Activated naive CD8-positive, alpha-beta T cell treated with anti-CD3 and anti-CD28 coated beads, Interleukin-2, amount 50 U/mL, for 16 hours (primary cell): ENCODE results near the gene GRIN2A.

Source experiments
- DNase-seq: peaks from one replicate; pipeline ENCODE4 v3.0.0-alpha.2; 2020; ENCODE audit warnings: low read depth, low spot score

GRIN2A gene

DNA sequence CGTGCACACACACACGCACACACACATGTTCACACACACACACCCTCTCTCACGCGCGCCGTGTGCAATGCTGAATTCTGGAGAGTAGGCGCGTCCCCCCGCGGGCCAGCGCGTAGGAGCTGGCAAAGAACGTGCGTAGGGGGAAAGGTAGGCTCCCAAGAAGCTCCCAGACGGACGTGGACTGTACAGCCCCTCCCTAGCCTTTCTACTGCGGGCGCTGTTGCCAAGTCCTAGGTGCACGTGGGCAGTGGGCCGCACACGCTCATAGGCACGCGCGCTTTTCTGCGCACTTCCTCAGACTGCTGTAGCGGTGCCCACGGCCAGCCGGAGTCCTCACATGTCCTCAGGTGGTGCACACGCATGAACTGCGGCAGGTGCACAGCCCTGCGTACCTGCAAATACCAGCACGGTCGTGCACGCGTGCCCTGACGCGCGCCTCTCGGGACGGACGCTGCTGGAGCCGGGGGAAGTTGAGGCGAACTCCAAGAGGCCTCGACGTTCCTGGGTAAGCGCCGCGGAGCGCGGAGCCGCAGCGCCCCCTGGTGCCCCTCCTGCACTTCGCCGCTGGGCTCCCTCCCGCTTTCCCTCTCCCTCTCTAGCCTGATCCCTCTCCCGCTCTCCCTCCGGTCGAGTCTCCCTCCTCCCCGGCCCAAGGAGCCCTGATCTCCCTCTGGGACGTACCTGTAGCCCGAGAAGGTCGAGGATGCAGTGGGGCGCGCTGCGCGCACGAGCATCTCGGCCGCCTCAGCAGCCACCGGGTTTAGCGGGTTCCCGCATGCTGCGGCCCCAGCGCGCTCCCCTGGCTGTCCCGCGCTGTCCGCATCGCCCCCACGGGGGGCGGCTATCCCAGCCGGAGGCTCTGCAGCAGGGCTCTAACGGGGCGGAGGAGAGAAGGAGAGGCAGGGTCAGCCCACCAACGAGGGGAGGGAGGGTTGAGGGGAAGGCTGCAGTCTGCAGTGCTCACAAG is 749 bp downstream of the GRIN2A start:
- no peak for DNase-seq

DNA sequence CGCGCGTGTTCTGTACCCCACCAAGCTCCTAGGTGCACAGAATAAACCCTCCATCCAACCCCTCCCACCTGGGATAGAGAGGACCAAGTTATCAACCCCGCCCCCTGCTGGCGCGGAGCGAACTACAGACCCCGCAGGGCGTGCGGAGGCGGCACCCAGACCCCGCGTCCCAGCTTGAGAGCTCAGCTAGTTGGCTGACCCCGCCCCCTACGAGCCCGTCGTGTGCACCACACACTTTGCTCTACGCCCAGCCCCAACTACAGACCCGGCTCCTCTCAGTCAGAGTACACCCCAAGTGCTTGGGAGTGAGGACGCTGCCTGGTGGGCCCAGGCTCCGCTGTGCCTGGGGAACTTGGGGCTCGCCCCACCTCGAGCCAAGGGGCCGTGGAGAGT is 1.5 kb downstream of the GRIN2A start:
- DNase-seq, result no peak

DNA sequence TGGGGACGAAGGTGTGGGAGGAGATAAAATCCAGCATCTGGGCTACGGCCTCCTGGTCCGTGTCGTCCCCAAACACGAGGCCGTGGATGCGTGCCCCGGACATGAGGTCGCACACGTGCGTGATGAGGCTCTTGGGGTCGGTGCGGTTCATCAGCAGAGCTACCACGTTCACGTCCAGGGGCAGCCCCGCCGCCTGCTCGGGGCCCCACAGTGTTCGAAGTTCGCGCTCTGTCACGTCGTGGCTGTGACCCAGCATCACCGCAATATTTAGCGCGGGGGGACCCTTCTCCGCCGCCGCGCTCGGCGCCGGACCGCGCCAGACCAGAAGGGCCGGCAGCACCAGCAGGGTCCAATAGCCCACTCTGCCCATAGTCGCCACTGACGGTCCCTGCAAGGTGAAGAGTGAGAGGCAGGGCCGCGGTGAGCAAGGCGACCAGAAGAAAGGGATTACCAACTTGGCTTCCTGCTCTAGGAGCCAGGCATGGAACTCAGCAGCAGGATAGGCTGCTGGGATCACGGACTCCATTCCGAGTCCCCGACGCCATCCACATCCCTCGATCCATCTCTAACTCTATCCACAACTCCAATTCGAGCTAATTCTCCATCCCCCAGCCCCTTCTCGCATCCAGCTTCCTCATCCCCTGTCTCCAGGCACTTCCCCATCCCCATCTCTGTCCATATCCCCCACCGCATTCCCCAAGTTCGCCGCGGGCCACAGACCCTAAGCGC is 2.0 kb downstream of the GRIN2A start:
- DNase-seq, result no peak

DNA sequence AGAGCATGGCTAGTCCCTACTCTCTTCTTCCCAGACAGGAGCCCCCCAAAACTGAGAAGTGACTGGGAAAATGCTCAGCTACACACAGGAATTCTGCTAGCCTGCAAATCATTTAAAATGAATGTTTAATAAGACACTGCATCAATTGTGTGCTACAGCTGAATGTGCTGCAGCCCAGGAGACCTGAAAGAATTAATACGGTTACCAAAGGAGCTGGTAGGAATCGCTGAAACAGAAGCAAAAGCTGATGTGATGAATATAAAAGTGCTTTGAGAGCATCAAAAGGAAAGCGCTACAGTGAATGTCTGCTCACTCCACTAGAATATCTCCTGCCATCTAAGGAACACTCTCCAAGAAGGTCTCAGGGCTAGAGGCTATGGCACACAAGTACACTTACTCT is 3.7 kb downstream of the GRIN2A start:
- DNase-seq, result no peak

DNA sequence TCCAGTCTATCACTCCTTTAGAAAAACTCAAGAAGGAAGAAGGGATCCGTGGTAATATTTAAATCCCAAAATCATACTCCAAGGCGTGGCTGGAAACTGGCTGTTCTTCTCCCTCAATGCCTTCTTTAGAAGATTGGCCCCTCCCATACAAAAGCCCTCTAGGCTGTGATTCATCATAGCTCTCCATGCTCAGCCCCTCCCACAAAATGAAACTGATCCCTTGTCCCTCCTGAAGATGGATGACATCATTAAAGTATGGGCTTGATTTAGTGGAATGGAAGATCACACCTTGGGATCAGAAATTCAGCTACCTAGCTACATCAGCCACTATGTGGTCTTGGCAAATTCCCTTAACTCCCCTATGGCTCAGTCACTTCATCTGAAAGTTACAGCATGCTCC is 4.1 kb downstream of the GRIN2A start:
- DNase-seq, result no peak

DNA sequence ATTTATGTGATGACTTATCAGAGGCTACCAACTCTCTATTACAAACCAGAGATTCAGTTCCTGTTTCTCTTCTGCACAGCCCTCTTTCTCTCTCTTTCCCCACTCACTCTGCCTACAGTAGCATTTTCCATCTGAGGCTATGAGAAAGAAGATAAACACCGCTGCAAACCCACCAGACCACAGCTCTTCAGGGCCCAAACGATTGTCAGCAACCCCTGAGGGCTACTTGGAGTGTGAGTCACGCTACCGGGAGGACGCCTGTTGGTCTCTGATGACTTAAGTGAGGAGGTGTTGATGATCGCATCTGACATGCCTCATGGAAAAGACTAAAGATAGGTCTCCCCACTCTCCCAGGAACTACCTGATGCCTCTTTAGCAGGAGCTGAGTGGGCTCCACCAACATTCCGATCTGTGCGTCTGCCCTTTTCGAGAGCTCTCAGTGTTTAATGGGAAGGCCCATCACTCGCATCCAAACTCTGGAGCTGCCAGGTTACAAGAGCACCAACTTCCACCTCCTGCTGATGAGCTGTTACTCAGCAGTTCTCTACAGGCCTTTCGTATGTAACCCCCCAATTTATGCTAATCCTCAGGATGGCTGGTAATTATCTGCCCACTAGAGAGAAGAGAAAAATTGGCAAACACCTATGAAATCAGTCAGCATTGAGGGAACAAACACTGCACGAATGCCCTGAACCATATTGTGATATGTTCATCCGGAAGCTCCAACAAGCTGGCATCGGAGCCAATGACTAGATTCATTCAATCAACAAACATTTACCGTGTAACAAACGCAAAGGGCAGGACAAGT is 9.2 kb downstream of the GRIN2A start:
- no peak for DNase-seq

DNA sequence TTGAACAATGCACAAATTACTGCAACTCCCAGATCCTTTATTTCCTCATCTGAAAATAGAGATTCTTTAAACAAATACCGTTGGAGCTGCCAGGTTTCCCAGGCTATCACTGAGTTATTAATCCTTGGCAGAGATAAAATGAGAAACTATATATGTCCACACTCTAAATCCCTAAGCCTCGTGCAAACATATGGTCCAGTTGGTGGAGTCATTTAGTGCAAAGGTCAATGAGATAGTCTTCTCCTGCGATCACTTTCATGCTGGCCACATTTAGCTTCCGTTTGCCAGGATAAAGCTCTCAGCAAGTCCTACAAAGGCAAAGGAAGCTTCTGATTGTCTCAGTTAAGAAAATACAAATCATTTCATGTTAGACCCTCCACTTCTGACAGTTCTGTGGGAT is 11.0 kb downstream of the GRIN2A start:
- no peak for DNase-seq

DNA sequence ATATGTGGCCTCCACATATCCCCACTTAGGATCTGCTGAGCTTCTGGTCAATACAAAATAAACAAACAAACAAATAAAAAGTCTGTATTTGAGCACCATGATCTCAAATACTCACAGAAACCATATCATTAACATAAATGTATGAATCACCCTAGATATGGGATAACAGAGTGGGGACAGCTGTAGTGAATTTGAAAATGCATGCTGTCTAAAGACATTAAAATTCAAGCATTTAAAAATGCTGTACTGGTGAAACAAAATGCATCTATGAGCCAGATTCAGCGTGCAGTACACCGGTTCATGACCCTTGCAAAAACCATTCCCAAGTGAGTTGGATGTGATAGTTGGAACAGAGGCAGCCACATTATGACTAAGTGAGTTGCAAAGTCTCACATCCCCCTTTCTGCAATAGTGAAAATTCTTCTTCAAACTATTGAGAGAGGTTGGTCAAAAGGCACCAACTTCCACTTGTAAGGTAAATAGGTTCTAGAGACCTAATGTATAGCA is 12.3 kb downstream of the GRIN2A start:
- no peak for DNase-seq

DNA sequence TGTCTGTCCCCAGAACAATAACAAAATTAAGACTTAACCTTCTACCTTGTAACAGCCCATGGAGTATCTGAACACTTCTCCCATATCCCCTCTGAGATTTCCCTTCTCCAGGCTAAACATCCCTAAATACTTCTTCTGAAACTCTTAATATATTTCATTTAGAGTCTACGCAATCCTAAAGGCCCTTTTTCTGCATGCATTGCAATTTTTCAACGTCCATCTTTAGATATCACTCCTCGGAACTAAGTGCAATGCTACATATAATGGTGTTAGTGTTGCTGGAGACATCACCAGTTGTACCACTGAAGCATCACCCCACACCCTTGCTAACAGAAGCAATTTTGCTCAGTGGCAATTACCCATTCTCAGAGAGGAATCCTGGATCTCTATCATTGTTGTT is 13.2 kb downstream of the GRIN2A start:
- DNase-seq, result no peak

DNA sequence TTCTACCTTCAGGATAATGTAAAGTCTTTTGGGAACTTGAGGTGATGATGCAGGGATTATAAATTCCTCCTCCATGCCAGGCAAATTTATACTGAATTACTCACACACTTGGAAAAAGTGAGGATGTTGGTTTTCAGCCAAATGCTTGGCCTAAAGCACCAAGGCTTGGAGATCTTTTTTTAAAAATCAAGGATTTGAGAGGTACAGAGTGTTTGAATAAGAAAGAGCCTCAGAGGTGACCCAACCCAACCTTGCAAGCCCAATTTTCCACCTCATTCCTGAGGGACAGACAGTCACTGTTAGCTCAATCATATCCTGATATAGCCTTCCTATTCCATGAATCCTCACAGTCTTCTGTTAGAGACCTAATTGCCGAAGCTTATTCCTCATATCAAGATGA is 14.0 kb downstream of the GRIN2A start:
- no peak for DNase-seq

DNA sequence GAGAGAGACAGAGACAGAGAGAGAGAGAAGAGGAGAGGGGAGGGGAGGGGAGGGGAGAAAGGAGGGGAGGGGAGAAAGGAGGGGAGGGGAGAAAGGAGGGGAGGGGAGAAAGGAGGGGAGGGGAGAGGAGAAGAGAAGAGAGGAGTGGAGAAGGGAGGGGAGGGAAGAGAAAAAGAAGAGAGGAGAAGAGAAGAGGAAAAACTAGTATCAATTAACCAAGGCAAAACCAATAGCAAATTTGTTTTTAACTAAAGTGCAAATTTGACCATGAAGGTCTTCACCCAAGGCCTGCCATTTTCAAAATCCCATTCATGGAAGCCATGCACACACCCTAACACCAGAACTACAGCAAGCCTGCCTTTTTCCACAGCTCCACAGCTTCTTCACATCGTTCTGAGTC is 16.6 kb downstream of the GRIN2A start:
- DNase-seq, result no peak

DNA sequence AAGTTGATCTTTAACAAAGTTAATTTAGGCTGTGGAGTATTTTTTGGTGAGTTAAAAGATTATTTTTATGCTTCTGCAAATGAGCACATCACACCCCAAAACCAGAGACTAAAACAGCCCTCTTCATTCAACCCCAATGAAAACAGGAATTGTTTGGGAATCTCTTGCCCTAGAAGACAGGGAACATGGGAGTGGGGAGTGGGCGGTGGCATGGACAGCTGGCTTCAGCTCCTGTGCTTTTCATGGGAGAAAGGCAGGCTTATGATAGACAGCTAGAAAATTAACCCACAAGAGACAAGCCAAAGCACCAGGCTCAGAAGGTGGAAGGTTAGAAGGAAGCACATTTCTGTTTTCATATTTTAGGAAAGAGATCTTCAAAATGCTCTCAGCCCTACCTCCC is 19.2 kb downstream of the GRIN2A start:
- DNase-seq, result no peak

DNA sequence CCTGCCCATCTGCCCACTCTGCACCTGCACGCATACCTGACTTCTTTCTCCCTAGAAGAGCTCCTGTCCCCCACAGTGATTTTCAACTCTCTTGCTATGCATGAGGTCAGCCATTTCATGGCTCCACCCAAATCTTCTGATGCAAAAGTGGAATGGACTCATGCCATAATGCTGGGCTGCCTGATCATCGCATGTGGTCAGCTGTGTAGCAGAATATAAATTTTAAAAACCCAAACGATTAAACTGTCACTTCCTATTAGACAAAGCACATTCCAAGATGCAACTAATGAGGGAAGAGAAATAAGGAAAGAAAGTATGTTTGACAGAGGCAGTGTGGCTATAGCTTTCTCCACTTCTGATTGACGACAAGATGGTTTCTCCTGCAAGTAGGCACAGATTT is 26.1 kb downstream of the GRIN2A start:
- no peak for DNase-seq

DNA sequence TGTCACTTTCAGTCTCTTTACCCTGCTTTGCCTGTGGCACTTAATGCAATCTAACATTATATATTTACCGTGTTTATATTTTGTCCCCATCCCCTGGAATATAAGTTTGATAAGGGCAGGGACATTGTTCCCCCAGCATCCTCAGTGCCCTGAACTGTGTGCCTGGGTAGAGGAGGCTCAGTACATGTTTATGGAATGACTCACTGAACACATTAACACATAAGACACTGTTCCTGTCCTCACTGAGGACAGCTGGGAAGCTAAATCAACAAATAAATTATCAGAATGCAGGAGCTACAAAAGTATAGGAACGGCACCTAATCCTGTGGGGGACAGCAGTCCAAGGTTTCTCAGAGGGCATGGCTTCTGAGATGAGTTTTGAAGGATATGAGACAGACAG is 27.8 kb downstream of the GRIN2A start:
- DNase-seq, result no peak

DNA sequence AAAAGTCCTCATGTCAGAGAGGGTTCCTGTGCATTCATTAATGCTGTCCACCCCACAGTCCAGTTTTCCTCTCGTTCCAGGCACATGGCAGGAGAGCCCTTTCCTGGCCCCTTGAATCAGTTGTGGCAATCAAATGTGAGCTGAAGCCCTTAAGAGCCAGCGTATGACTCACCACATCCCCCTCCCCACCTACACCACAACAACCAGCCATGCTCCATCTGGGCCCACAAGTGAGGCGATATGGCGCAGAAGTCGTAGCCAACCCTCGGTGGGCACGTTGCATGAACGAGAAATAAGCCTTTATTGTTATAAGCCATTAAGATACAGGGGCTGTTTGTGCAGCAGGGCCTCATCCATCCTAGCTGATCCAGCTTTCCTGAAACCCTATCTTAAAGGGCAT is 28.2 kb downstream of the GRIN2A start:
- DNase-seq, result no peak

DNA sequence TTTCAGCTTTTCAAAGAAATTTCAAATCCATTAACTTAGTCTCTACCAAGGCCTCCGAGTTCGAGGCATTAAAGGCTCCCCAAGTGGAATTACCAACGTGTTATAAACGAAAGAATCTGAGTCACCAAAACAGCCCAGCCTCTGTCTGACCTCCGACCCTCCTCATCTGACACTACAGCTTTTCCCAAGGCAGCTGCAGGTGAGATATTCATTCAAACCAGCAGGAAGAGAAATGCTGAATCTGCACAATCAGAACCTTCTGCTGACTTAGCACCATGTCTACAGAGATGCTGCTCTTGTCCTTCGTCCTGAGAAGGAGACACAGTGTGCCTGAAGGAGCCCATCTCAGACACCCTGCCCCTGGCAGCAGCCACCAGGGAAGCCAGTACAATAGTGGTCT is 30.5 kb downstream of the GRIN2A start:
- DNase-seq, result no peak

DNA sequence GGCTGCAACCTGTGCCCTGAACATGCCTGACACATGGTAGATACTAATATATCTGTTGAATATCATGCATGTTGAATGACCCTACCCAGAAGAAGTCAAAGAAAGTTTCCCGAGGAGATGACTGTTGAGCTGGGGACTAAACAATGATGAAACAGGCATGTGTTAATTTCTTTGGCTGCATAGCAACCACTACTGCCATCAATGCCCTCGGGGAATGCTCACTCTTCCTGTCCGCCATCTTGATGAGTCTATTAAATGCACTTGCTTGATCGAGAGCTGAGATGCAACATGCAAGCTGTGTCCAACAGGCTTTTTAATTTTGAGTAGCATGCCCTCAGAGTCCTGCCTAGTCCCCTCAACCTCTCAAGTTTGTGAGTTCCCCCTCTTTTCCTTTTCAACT is 31.3 kb downstream of the GRIN2A start:
- DNase-seq, result no peak

DNA sequence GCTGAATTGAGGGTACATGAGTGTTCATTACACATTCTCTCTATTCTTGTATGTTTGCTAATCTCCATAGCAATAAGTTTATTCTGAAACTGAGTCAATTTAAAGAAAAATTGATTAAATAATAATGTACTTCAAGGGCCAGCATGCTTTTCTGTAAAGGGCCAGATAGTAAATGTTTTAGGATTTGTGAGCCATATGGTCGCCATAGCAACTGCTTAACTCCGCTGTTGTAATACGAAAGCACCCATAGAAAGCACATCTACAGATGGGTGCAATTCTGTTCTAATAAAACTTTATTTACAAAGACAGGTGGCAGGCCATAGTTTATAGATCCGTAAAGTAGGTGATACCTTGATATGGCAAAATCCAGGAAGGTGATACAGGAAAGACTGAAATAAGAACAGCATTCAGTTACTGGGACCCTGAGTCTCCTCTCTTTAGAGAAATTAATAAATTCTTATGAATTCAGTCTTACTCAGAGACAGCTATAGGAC is 36.6 kb downstream of the GRIN2A start:
- DNase-seq, result no peak

DNA sequence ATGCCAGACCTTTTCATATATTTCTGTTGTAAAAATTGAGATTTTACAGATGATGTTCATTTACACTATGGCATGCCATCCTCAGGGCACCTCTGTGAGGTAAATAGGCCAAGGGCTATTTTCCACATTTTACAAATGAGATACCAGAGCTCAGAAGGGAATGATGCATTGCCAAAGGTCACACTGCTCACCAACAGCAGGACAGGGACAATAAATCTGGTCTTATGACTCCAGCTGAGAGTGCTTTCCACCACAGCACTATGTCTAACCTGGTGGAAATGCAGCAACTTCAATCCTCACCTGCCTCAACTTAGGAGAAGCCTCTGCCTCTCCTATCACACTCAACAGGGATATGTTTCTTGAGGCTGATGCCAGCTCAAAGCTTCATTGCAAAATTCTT is 40.6 kb downstream of the GRIN2A start:
- no peak for DNase-seq

DNA sequence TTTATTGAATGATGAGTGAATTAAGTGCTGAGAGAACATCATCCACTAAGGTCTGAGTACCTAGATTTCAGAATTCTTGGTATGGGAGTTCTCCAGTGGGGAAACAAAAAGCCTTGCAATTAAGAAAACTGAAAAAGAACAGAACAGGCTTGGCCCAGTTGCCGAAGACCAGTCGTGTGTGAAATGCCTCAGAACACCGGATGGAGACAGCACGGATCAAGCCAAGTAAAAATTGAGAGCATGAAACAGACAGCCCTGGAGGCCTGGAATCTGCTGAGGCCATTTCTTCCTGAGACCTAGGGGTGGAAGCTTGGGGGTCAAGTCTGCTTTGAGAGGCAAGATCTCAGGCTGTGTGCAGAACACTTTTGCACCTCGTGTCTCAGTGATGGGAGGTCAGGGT is 43.3 kb downstream of the GRIN2A start:
- no peak for DNase-seq

DNA sequence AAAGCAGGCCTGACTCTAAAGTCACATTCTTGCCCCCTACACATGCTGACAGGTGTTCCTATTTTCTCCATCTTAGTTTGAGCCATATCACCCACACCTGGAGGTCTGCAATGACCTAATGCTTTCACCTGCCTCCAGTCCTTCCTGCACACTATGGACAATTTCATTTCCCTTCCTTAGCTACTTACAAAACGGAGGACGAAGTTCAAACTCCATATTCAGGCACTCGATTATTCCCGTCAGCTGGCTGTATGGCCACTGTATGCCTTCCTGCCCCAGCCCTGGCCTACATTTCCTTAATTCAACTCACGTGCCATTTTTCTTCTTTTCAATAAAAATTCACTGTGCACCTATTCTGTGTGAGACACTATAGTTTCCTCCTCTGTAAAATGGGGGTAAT is 44.9 kb downstream of the GRIN2A start:
- DNase-seq, result no peak

DNA sequence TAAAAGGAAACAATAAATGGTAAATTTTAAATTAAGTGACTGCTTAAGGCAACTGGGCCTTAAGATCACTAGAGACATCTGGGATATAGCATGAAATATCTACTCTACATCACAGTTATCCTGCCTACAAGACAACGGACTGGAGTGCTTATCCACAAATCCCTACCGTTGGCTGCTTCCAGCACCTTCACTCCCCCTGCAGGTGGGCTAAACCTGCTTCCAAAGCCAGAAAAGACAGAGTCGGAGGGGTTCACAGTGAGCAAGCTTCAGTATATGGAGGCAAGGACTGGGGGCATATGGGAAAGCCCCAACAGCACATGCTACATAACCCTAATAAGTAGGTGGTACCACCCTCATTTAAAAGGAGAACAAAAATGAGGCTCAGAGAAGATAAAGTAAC is 45.3 kb downstream of the GRIN2A start:
- no peak for DNase-seq
